ENCODE data around the gene COX5B.

DNA sequence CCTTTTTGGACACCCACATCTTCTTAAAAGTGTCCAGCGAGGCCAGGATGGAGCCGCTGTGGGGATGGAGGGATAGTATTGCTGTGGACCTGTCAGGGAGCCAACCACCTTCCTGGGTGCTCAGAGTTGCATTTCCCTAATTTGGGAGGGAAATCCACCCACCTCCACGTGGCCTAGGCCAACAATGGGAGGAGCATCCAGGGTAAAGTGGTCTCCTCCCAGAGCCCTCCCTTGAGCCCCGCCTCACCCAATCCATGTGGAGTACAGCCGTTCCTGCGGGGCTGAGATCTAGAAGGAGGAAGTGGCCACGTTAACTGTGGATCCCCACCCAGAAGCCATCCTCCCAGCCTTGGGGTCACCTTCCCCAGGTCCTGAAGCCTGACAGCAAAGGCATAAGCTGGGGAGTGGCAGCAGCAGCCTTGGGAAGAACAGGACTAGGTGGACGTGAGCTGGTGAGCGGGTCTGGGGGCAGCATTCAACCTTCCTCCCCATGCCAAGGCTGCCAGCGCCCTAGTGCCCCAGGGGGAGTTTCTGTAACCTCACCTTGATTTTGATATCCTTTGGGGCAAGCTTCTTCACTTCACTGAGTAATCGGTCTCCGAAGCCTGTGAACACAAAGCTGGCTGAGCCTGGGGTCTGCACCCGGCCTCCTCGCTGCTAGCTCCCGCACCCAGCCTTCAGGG lies 11.2 kb downstream of the COX5B start:
- TF ChIP-seq, protein P1, sequence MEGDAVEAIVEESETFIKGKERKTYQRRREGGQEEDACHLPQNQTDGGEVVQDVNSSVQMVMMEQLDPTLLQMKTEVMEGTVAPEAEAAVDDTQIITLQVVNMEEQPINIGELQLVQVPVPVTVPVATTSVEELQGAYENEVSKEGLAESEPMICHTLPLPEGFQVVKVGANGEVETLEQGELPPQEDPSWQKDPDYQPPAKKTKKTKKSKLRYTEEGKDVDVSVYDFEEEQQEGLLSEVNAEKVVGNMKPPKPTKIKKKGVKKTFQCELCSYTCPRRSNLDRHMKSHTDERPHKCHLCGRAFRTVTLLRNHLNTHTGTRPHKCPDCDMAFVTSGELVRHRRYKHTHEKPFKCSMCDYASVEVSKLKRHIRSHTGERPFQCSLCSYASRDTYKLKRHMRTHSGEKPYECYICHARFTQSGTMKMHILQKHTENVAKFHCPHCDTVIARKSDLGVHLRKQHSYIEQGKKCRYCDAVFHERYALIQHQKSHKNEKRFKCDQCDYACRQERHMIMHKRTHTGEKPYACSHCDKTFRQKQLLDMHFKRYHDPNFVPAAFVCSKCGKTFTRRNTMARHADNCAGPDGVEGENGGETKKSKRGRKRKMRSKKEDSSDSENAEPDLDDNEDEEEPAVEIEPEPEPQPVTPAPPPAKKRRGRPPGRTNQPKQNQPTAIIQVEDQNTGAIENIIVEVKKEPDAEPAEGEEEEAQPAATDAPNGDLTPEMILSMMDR (IDR thresholded peaks at IDR 0.05; ENCODE audit: low read length): no peak
- no peak for TF ChIP-seq EZH2 (optimal IDR thresholded peaks at IDR 0.05; ENCODE audit: low read depth, low read length)

All from MM.1S (cell line).